Gastrocnemius medialis (tissue), 4 donors: ENCODE results near the gene UBE3C. TPM values are rescaled to one million over a fixed set of nuclear protein-coding genes. Genes with fewer than 3 reads are reported as not detected.
A peak's percentile ranks its signal among the peaks of the same experiment; 100 is the strongest.

Experiments used
- ATAC-seq, 2 donors: fragments of 150-250 bp; one replicate each; pipeline ENCODE4 v1.9.1; 2016
- DNase-seq, 2 donors: peaks; one replicate each; pipeline ENCODE4 v3.0.0-alpha.2; 2019
- H3K27ac ChIP-seq, 4 donors: fragments of 200-600 bp; sonication (generic); 1 replicate in 1 of 4; 2 replicates in 3 of 4; pipeline ENCODE4 v1.5.1; 2016 to 2018; ENCODE audit warnings: mild to moderate bottlenecking in 2 of 4, moderate library complexity in 1 of 4
- H3K27me3 ChIP-seq, 3 donors: fragments of 200-600 bp; sonication (generic) in 2 of 3; 1 replicate in 1 of 3; 2 replicates in 2 of 3; pipeline versions ENCODE4 v1.5.1 to v1.6.0; 2016 to 2019; ENCODE audit warnings: mild to moderate bottlenecking in 1 of 3, moderate library complexity in 1 of 3
- H3K36me3 ChIP-seq, 2 donors: fragments of 200-600 bp; sonication (generic) in 1 of 2; one replicate each; pipeline ENCODE4 v1.5.1; 2017 to 2018
- H3K4me1 ChIP-seq, 2 donors: fragments of 200-600 bp; sonication (generic) in 1 of 2; one replicate each; pipeline ENCODE4 v1.5.1; 2016 to 2017; ENCODE audit warnings: mild to moderate bottlenecking in 2 of 2
- H3K4me3 ChIP-seq, 4 donors: fragments of 200-600 bp; sonication (generic) in 3 of 4; 1 replicate in 1 of 4; 2 replicates in 3 of 4; pipeline ENCODE4 v1.5.1; 2016 to 2019; ENCODE audit warnings: mild to moderate bottlenecking in 2 of 4
- H3K9me3 ChIP-seq, 3 donors: fragments of 200-600 bp; sonication (generic) in 2 of 3; 1 replicate in 1 of 3; 2 replicates in 2 of 3; pipeline ENCODE4 v1.5.1; 2016 to 2019
- POLR2A ChIP-seq, 2 donors: fragments of 450-650 bp; IDR thresholded peaks; one replicate each; pipeline ENCODE4 v1.6.1; 2017; ENCODE audit warnings: antibody characterized with exemption in 2 of 2, mild to moderate bottlenecking in 2 of 2, moderate library complexity in 2 of 2
- in situ Hi-C, 4 donors: fragments of 200-750 bp; cut with MboI; loops; one replicate each; pipeline versions ENCODE4 v1.15.0 to v1.8.0; 2017; ENCODE audit warnings: low sequenced_read_pairs in 4 of 4
- intact Hi-C: fragments of 100-400 bp; cut with DNase I; formaldehyde crosslinking; loops from one replicate; pipeline ENCODE4 v1.15.1; 2023; ENCODE audit warnings: low total_unique reads
- total RNA-seq, 4 donors: library from RNA; depleted of rRNA; stranded (reverse); fragments of >200 nt; gene quantifications; one replicate each; pipeline versions ENCODE4 v1.1.0 to v1.2.3, GENCODE V29; 2016
- TF ChIP-seq, protein P1 (sequence below), 5 experiments: fragments of 450-650 bp in 3 of 5; fragments of 200-600 bp in 2 of 5; sonication (generic) in 2 of 5; IDR thresholded peaks in 4 of 5; conservative IDR thresholded peaks in 1 of 5; 1 replicate in 4 of 5; 2 replicates in 1 of 5; pipeline ENCODE4 v1.5.1; 2016 to 2019; ENCODE audit warnings: antibody characterized with exemption in 5 of 5, mild to moderate bottlenecking in 3 of 5, moderate library complexity in 3 of 5

UBE3C gene
- total RNA-seq, 4 donors from 2014 or later: 64.4 to 123 (median 76.3) TPM

DNA sequence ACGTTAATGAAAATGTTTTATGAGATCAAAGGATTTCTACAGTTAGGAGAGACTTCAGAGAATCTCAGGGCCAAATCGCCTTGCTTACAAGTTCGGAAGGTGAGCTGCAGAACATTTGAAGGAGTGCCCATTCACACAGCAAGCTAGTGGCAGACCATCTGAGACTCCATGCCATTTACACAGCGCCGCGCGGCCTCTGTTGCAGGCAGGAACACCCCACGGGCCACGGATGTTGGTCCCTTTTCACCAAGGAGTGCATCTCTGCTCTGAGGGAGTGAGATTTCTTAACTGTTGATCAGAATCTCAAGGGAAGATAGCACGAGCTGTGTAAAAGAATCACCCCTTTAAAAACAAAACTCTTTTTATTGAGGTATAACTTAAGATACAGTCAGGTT lies 1.8 kb downstream of the UBE3C start:
- Histone ChIP-seq H3K9me3 (no peaks in the 10 kb centered on the region), H3K4me3 (peak overlapping the region; percentile 79 to 93 (median 80)), H3K27ac (peak overlapping the region; percentile 81 to 94 (median 91)), H3K27me3 (no peaks in the 10 kb centered on the region), H3K4me1 (peaks cover 38 to 55% of the 10 kb centered on the region in 2 donors), H3K36me3 (no peaks in the 10 kb centered on the region)
- no peak for DNase-seq
- TF ChIP-seq, protein P1, sequence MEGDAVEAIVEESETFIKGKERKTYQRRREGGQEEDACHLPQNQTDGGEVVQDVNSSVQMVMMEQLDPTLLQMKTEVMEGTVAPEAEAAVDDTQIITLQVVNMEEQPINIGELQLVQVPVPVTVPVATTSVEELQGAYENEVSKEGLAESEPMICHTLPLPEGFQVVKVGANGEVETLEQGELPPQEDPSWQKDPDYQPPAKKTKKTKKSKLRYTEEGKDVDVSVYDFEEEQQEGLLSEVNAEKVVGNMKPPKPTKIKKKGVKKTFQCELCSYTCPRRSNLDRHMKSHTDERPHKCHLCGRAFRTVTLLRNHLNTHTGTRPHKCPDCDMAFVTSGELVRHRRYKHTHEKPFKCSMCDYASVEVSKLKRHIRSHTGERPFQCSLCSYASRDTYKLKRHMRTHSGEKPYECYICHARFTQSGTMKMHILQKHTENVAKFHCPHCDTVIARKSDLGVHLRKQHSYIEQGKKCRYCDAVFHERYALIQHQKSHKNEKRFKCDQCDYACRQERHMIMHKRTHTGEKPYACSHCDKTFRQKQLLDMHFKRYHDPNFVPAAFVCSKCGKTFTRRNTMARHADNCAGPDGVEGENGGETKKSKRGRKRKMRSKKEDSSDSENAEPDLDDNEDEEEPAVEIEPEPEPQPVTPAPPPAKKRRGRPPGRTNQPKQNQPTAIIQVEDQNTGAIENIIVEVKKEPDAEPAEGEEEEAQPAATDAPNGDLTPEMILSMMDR (IDR thresholded peaks at IDR 0.05 in 4 of 5, conservative IDR thresholded peaks at IDR 0.05 in 1 of 5): no peak
- TF ChIP-seq POLR2A (IDR thresholded peaks at IDR 0.05): no peak
- no peak for ATAC-seq
- intact Hi-C loops (no loop called here), in situ Hi-C loops (loop anchor here in 3 of 4 donors (10.0 to 25.0 kb wide), 3 partner anchors 114 to 186 kb away; no protein-coding TSS in a partner anchor)

DNA sequence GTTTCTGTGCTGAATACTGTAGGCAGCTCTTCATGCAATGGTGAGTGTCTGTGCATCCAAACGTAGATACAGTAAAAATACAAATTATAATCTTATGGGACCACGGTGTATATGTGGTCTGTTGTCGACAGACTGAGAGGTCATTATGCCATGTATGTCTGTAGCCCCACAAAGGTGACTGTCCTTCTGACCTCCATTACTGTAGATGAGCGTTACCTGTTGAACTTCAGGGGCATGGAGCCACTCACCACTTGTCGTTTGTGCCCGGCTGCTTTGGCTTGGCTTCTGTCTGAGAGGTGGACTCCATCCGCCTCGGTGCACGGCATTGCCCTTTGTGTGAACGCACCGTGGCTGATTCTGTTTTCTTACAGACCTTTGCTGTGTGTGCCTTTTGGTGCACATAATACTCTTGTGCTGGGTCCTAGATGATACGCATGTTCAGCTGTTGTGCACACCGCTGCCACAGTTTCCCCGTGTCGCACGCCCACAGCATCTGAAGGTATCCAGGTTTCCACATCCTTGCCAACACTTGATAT lies 2.9 kb downstream of the UBE3C start:
- H3K27me3 ChIP-seq: no peaks in the 10 kb centered on the region
- in situ Hi-C loops: loop anchor here in 3 of 4 donors (10.0 to 25.0 kb wide), 3 partner anchors 113 to 187 kb away; no protein-coding TSS in a partner anchor
- H3K9me3 ChIP-seq: no peaks in the 10 kb centered on the region
- TF ChIP-seq, protein P1 (IDR thresholded peaks at IDR 0.05 in 4 of 5, conservative IDR thresholded peaks at IDR 0.05 in 1 of 5): no peak
- no peak for TF ChIP-seq POLR2A (IDR thresholded peaks at IDR 0.05)
- no peak overlapping the region for H3K4me3 ChIP-seq
- peaks cover 39 to 59% of the 10 kb centered on the region in 2 donors for H3K4me1 ChIP-seq
- intact Hi-C loops: no loop called here
- H3K27ac ChIP-seq: no peak overlapping the region
- H3K36me3 ChIP-seq: no peaks in the 10 kb centered on the region
- ATAC-seq (no peak), DNase-seq (no peak)

DNA sequence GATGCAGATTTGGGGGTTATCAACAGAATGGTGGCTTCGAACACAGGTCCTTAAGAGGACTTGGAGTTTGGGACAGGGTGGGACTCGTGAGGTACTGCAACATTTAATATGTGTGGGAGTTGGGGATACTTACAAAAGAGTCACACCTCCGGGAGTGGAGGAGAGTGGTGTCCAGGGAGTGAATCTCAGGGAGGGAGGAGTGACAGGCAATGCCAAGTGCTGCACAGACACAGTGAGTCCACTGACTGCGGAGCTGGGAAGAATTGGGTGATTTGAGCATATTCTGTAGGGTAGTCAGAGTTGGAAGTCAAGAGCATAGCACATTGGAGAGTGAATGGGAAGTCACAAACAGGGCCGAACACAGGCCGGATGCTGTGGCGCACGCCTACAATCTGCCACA lies 5.1 kb downstream of the UBE3C start:
- no peak for TF ChIP-seq POLR2A (IDR thresholded peaks at IDR 0.05)
- TF ChIP-seq, protein P1 (IDR thresholded peaks at IDR 0.05 in 4 of 5, conservative IDR thresholded peaks at IDR 0.05 in 1 of 5): no peak
- H3K36me3 ChIP-seq: no peaks in the 10 kb centered on the region
- H3K27ac ChIP-seq: no peak overlapping the region
- H3K4me1 ChIP-seq: peaks cover 52 to 67% of the 10 kb centered on the region in 2 donors
- DNase-seq (no peak), ATAC-seq (no peak)
- in situ Hi-C loops (loop anchor here in 3 of 4 donors (10.0 to 25.0 kb wide), 3 partner anchors 111 to 189 kb away; no protein-coding TSS in a partner anchor), intact Hi-C loops (no loop called here)
- no peak overlapping the region for H3K4me3 ChIP-seq
- H3K9me3 ChIP-seq: no peaks in the 10 kb centered on the region
- no peaks in the 10 kb centered on the region for H3K27me3 ChIP-seq

DNA sequence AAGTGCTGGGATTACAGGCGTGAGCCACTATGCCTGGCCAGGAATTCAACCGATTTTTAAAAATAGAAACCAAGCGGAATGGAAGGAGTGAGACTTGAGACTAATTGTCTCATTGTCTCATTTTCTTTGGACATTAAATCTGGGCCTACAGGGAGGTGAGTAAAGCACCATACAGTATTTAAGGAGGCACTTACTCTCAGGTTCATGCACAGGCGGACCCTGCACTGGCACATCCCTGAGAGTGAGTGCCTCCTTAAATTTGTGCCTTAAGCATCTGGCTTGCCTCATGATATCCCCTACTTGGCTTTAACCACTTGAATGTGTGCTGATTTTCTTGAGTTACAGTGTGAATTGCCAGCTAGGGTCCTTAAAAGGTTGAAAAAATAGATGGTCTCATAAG lies 10.6 kb downstream of the UBE3C start:
- Histone ChIP-seq H3K9me3 (no peaks in the 10 kb centered on the region), H3K36me3 (no peaks in the 10 kb centered on the region), H3K4me3 (no peak overlapping the region), H3K27ac (peak overlapping the region; percentile 55 to 83 (median 74)), H3K4me1 (peaks cover 63% of the 10 kb centered on the region in 2 donors), H3K27me3 (no peaks in the 10 kb centered on the region)
- TF ChIP-seq, protein P1 (IDR thresholded peaks at IDR 0.05 in 4 of 5, conservative IDR thresholded peaks at IDR 0.05 in 1 of 5): no peak
- TF ChIP-seq POLR2A (IDR thresholded peaks at IDR 0.05): no peak
- in situ Hi-C loops (loop anchor here in 3 of 4 donors (10.0 to 25.0 kb wide), 3 partner anchors 105 to 195 kb away; no protein-coding TSS in a partner anchor), intact Hi-C loops (loop anchor here (5.0 kb wide), 1 partner anchor 1553 kb away; the partner anchor contains the start of gene NCAPG2)
- peak in 1 of 2 donors; percentile 55 for ATAC-seq
- DNase-seq: no peak
